ENCODE data around the gene OR2AT4. TPM values are rescaled to one million over a fixed set of nuclear protein-coding genes. Genes with fewer than 3 reads are reported as not detected.

OR2AT4 gene
- total and polyA plus RNA-seq, 2 donors from 2014 or later, result not detected

GRCh38 chr11:75144716-75145014, 48.0 kb upstream of the OR2AT4 start:
- no peak for DNase-seq
- Histone ChIP-seq H3K4me3 (ENCODE audit: low read length in 3 of 3) (no peak overlapping the region), H3K27ac (ENCODE audit: low read depth in 2 of 2, low read length in 2 of 2) (no peak overlapping the region), H3K27me3 (ENCODE audit: control insufficient read depth, insufficient read depth, low read length) (no peaks in the 10 kb centered on the region), H3K36me3 (ENCODE audit: control insufficient read depth in 2 of 3, insufficient read depth in 3 of 3, low read length in 3 of 3) (no peaks in the 10 kb centered on the region), H3K9me3 (ENCODE audit: control insufficient read depth in 2 of 3, insufficient read depth in 1 of 3, low read length in 3 of 3) (no peaks in the 10 kb centered on the region), H3K9ac (ENCODE audit: low read length in 3 of 3) (no peak overlapping the region), H3K4me1 (ENCODE audit: control insufficient read depth in 2 of 3, insufficient read depth in 2 of 3, low read depth in 1 of 3, low read length in 3 of 3) (peaks cover 0 to 4% (median 0%) of the 10 kb centered on the region in 3 donors)
- TF ChIP-seq CTCF (IDR thresholded peaks at IDR 0.05; ENCODE audit: borderline replicate concordance, extremely low read depth, insufficient read depth), result no peak
- no peak for FAIRE-seq
- intact Hi-C loops (cut with DNase I), result loop anchor here (5.0 to 10.0 kb wide), 2 partner anchors 50 to 103 kb away; no protein-coding TSS in a partner anchor

GRCh38 chr11:75143420-75143731, 46.7 kb upstream of the OR2AT4 start:
- TF ChIP-seq CTCF (IDR thresholded peaks at IDR 0.05; ENCODE audit: borderline replicate concordance, extremely low read depth, insufficient read depth), result no peak
- peaks cover 0 to 4% (median 0%) of the 10 kb centered on the region in 3 donors for H3K4me1 ChIP-seq (ENCODE audit: control insufficient read depth in 2 of 3, insufficient read depth in 2 of 3, low read depth in 1 of 3, low read length in 3 of 3)
- H3K9me3 ChIP-seq (ENCODE audit: control insufficient read depth in 2 of 3, insufficient read depth in 1 of 3, low read length in 3 of 3), result no peaks in the 10 kb centered on the region
- no peaks in the 10 kb centered on the region for H3K27me3 ChIP-seq (ENCODE audit: control insufficient read depth, insufficient read depth, low read length)
- H3K4me3 ChIP-seq (ENCODE audit: low read length in 3 of 3), result no peak overlapping the region
- FAIRE-seq, result no peak
- H3K9ac ChIP-seq (ENCODE audit: low read length in 3 of 3), result no peak overlapping the region
- no peaks in the 10 kb centered on the region for H3K36me3 ChIP-seq (ENCODE audit: control insufficient read depth in 2 of 3, insufficient read depth in 3 of 3, low read length in 3 of 3)
- no peak overlapping the region for H3K27ac ChIP-seq (ENCODE audit: low read depth in 2 of 2, low read length in 2 of 2)
- no peak for DNase-seq
- intact Hi-C loops (cut with DNase I), result loop anchor here (5.0 to 10.0 kb wide), 2 partner anchors 51 to 104 kb away; no protein-coding TSS in a partner anchor

- H3K27ac ChIP-seq (ENCODE audit: low read depth in 2 of 2, low read length in 2 of 2), result no peak overlapping the region
- no peaks in the 10 kb centered on the region for H3K27me3 ChIP-seq (ENCODE audit: control insufficient read depth, insufficient read depth, low read length)
- no peak for TF ChIP-seq CTCF (IDR thresholded peaks at IDR 0.05; ENCODE audit: borderline replicate concordance, extremely low read depth, insufficient read depth)
- H3K4me1 ChIP-seq (ENCODE audit: control insufficient read depth in 2 of 3, insufficient read depth in 2 of 3, low read depth in 1 of 3, low read length in 3 of 3), result peaks cover 0 to 4% (median 0%) of the 10 kb centered on the region in 3 donors
- H3K9me3 ChIP-seq (ENCODE audit: control insufficient read depth in 2 of 3, insufficient read depth in 1 of 3, low read length in 3 of 3), result no peaks in the 10 kb centered on the region
- DNase-seq (peak in 2 of 5 donors; percentile 65 to 92), FAIRE-seq (no peak)
- no peaks in the 10 kb centered on the region for H3K36me3 ChIP-seq (ENCODE audit: control insufficient read depth in 2 of 3, insufficient read depth in 3 of 3, low read length in 3 of 3)
- no peak overlapping the region for H3K9ac ChIP-seq (ENCODE audit: low read length in 3 of 3)
- intact Hi-C loops (cut with DNase I), result loop anchor here (5.0 to 10.0 kb wide), 2 partner anchors 52 to 104 kb away; no protein-coding TSS in a partner anchor
- no peak overlapping the region for H3K4me3 ChIP-seq (ENCODE audit: low read length in 3 of 3)
Observed at GRCh38 chr11:75142714-75143419, 46.2 kb upstream of the OR2AT4 start.

Data from kidney (tissue), 14 donors.